ENCODE data around the gene ARNT2.

DNA sequence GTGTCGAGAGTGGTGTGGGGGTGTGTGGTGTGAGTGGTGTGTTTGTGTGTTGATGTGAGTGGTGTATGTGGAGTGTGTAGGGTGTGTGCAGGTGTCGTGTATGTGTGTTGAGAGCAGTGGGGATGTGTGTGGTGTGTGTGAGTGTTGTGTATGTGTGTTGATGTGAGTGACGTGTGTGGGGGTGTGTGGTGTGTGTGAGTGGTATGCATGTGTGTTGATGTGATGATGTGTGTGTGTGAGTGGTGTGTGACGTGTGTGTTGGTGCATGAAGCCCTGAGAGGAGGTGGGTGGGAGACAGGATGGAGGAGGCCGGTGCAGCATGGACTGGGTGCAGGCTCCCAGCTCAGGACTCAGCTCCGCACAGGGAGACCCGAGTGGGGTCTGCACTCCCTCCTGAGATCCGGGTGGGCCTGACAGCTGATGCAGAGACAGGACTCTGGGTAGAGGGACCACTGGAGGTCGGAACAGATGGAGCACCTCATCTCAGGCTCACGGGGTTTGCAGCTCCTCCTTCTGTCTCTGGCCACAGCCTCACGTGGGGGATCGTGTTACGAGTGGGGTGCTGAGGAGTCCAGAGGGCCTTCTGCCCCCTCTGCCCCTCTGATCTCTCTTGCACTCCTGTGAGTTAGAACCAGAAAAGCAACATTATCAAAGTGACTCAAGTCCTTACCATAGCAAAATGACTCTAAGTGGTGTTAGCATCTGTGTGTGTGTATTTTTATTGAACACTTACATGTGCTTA, 41.3 kb downstream of the ARNT2 start:
- TF ChIP-seq POLR2A (IDR thresholded peaks at IDR 0.05): no peak
- TF ChIP-seq, protein P1, sequence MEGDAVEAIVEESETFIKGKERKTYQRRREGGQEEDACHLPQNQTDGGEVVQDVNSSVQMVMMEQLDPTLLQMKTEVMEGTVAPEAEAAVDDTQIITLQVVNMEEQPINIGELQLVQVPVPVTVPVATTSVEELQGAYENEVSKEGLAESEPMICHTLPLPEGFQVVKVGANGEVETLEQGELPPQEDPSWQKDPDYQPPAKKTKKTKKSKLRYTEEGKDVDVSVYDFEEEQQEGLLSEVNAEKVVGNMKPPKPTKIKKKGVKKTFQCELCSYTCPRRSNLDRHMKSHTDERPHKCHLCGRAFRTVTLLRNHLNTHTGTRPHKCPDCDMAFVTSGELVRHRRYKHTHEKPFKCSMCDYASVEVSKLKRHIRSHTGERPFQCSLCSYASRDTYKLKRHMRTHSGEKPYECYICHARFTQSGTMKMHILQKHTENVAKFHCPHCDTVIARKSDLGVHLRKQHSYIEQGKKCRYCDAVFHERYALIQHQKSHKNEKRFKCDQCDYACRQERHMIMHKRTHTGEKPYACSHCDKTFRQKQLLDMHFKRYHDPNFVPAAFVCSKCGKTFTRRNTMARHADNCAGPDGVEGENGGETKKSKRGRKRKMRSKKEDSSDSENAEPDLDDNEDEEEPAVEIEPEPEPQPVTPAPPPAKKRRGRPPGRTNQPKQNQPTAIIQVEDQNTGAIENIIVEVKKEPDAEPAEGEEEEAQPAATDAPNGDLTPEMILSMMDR (IDR thresholded peaks at IDR 0.05): no peak
- no peak for TF ChIP-seq EP300 (IDR thresholded peaks at IDR 0.05)
